ENCODE measurements around the gene STXBP5L. TPM values are rescaled to one million over a fixed set of nuclear protein-coding genes. Genes with fewer than 3 reads are reported as not detected.

The STXBP5L gene
- total RNA-seq, 4 donors from 2014 or later: 0.29 to 0.99 (median 0.56) TPM

- Histone ChIP-seq H3K9me3 (no peaks in the 10 kb centered on the region), H3K27me3 (no peaks in the 10 kb centered on the region), H3K4me3 (no peak overlapping the region), H3K36me3 (no peaks in the 10 kb centered on the region), H3K27ac (replicated peaks in 1 of 4) (no peak overlapping the region), H3K4me1 (no peaks in the 10 kb centered on the region)
- DNase-seq (ENCODE audit: extremely low spot score): no peak
- intact Hi-C loops (cut with DNase I): no loop called here
- TF ChIP-seq CTCF (IDR thresholded peaks at IDR 0.05): no peak
- no peak for TF ChIP-seq POLR2AphosphoS5 (IDR thresholded peaks at IDR 0.05)
- no peak for TF ChIP-seq EP300 (IDR thresholded peaks at IDR 0.05)
- no peak for TF ChIP-seq POLR2A (IDR thresholded peaks at IDR 0.05; ENCODE audit: low read depth)
Observed at GRCh38 chr3:121399820-121400219, 491.8 kb downstream of the STXBP5L start.

GRCh38 chr3:121405631-121406030, 497.6 kb downstream of the STXBP5L start:
- Histone ChIP-seq H3K4me1 (no peaks in the 10 kb centered on the region), H3K36me3 (no peaks in the 10 kb centered on the region), H3K27me3 (no peaks in the 10 kb centered on the region), H3K9me3 (no peaks in the 10 kb centered on the region), H3K27ac (replicated peaks in 1 of 4) (no peak overlapping the region), H3K4me3 (no peak overlapping the region)
- 58% methylated on average over 1 of the region's 1 CpG for WGBS
- intact Hi-C loops (cut with DNase I): no loop called here
- no peak for TF ChIP-seq EP300 (IDR thresholded peaks at IDR 0.05)
- no peak for TF ChIP-seq POLR2AphosphoS5 (IDR thresholded peaks at IDR 0.05)
- no peak for TF ChIP-seq CTCF (IDR thresholded peaks at IDR 0.05)
- TF ChIP-seq POLR2A (IDR thresholded peaks at IDR 0.05; ENCODE audit: low read depth): no peak
- no peak for DNase-seq (ENCODE audit: extremely low spot score)

- no peak overlapping the region for H3K4me3 ChIP-seq
- no peak for DNase-seq (ENCODE audit: extremely low spot score)
- no peak for TF ChIP-seq POLR2AphosphoS5 (IDR thresholded peaks at IDR 0.05)
- TF ChIP-seq CTCF (IDR thresholded peaks at IDR 0.05): no peak
- no peak for TF ChIP-seq EP300 (IDR thresholded peaks at IDR 0.05)
- no peak for TF ChIP-seq POLR2A (IDR thresholded peaks at IDR 0.05; ENCODE audit: low read depth)
- intact Hi-C loops (cut with DNase I): no loop called here
- 86% methylated on average over 1 of the region's 1 CpG for WGBS
- H3K9me3 ChIP-seq: no peaks in the 10 kb centered on the region
- H3K4me1 ChIP-seq: no peaks in the 10 kb centered on the region
- H3K27ac ChIP-seq (replicated peaks in 1 of 4): no peak overlapping the region
- H3K27me3 ChIP-seq: no peaks in the 10 kb centered on the region
- no peaks in the 10 kb centered on the region for H3K36me3 ChIP-seq
Observed at GRCh38 chr3:121411523-121411922, 503.5 kb downstream of the STXBP5L start.

- no peaks in the 10 kb centered on the region for H3K9me3 ChIP-seq
- no peaks in the 10 kb centered on the region for H3K4me1 ChIP-seq
- no peaks in the 10 kb centered on the region for H3K36me3 ChIP-seq
- DNase-seq (ENCODE audit: extremely low spot score): no peak
- intact Hi-C loops (cut with DNase I): no loop called here
- no peak overlapping the region for H3K4me3 ChIP-seq
- no peak for TF ChIP-seq EP300 (IDR thresholded peaks at IDR 0.05)
- no peak for TF ChIP-seq CTCF (IDR thresholded peaks at IDR 0.05)
- TF ChIP-seq POLR2A (IDR thresholded peaks at IDR 0.05; ENCODE audit: low read depth): no peak
- no peak for TF ChIP-seq POLR2AphosphoS5 (IDR thresholded peaks at IDR 0.05)
- WGBS: 84% methylated on average over 2 of the region's 2 CpGs
- no peak overlapping the region for H3K27ac ChIP-seq (replicated peaks in 1 of 4)
- no peaks in the 10 kb centered on the region for H3K27me3 ChIP-seq
Observed at GRCh38 chr3:121414924-121415323, 506.9 kb downstream of the STXBP5L start.

GRCh38 chr3:121418182-121418581, 510.2 kb downstream of the STXBP5L start:
- Histone ChIP-seq H3K4me1 (no peaks in the 10 kb centered on the region), H3K4me3 (no peak overlapping the region), H3K27me3 (no peaks in the 10 kb centered on the region), H3K9me3 (no peaks in the 10 kb centered on the region), H3K36me3 (no peaks in the 10 kb centered on the region), H3K27ac (replicated peaks in 1 of 4) (no peak overlapping the region)
- 87% methylated on average over 6 of the region's 6 CpGs for WGBS
- intact Hi-C loops (cut with DNase I): no loop called here
- TF ChIP-seq POLR2A (IDR thresholded peaks at IDR 0.05; ENCODE audit: low read depth) (no peak), POLR2AphosphoS5 (IDR thresholded peaks at IDR 0.05) (no peak), CTCF (IDR thresholded peaks at IDR 0.05) (no peak), EP300 (IDR thresholded peaks at IDR 0.05) (no peak)
- no peak for DNase-seq (ENCODE audit: extremely low spot score)

All from esophagus muscularis mucosa (tissue), 4 donors.